Bronchial epithelial cell (primary cell): ENCODE measurements around the gene UCHL3. TPM values are rescaled to one million over a fixed set of nuclear protein-coding genes. Genes with fewer than 3 reads are reported as not detected.
"Not testable (repeated sequence)": the region's sequence is repeated elsewhere in the genome, so short reads cannot be mapped to it uniquely, and the experiment has no call there.

Experiments
- DNase-seq: peaks from one replicate; pipeline ENCODE4 v3.0.0-alpha.2; 2010; ENCODE audit warnings: low read depth
- FAIRE-seq: peaks from 2 replicates; lab custom pipeline; 2011; peaks lifted over from hg19 to GRCh38; lab: Jason Lieb, UNC
- H3K27me3 ChIP-seq: 2 replicates; pipeline ENCODE4 v1.5.1; 2011; ENCODE audit warnings: low read length; ENCODE audit not compliant: control insufficient read depth, insufficient read depth
- H3K36me3 ChIP-seq: 2 replicates; pipeline ENCODE4 v1.5.1; 2011; ENCODE audit warnings: low read length; ENCODE audit not compliant: control insufficient read depth, insufficient read depth
- H3K4me3 ChIP-seq: 2 replicates; pipeline ENCODE4 v1.5.1; 2011; ENCODE audit warnings: mild to moderate bottlenecking, low read depth, low read length, control low read depth
- CTCF ChIP-seq: IDR thresholded peaks from 2 replicates; pipeline ENCODE4 v1.5.1; 2011; ENCODE audit warnings: mild to moderate bottlenecking, moderate library complexity, low read length, control low read depth, inconsistent platforms; ENCODE audit not compliant: insufficient read depth, severe bottlenecking
- total RNA-seq: library from RNA; depleted of rRNA; stranded (reverse); fragments of >200 nt; gene quantifications from 2 replicates; pipeline ENCODE4 v1.2.1, GENCODE V29; 2014

UCHL3 gene
- total RNA-seq, 1 donor from 2014 or later, result 74.5 TPM

GRCh38 chr13:75541961-75542360 lies 7.6 kb upstream of the UCHL3 start:
- Histone ChIP-seq H3K4me3 (no peak overlapping the region), H3K36me3 (no peaks in the 10 kb centered on the region), H3K27me3 (no peaks in the 10 kb centered on the region)
- DNase-seq, result no peak
- no peak for TF ChIP-seq CTCF
- FAIRE-seq, result no peak

GRCh38 chr13:75544681-75545330 lies 4.8 kb upstream of the UCHL3 start:
- H3K27me3 ChIP-seq, result no peaks in the 10 kb centered on the region
- no peak for TF ChIP-seq CTCF
- no peak overlapping the region for H3K4me3 ChIP-seq
- H3K36me3 ChIP-seq, result no peaks in the 10 kb centered on the region
- peak; percentile 85 for DNase-seq
- peak; percentile 18 for FAIRE-seq

GRCh38 chr13:75545386-75545785 lies 4.2 kb upstream of the UCHL3 start:
- H3K27me3 ChIP-seq, H3K36me3 ChIP-seq, H3K4me3 ChIP-seq, FAIRE-seq, DNase-seq: not testable (repeated sequence)

GRCh38 chr13:75547917-75548316 lies 1.7 kb upstream of the UCHL3 start:
- Histone ChIP-seq H3K27me3 (no peaks in the 10 kb centered on the region), H3K4me3 (no peak overlapping the region), H3K36me3 (no peaks in the 10 kb centered on the region)
- TF ChIP-seq CTCF, result no peak
- DNase-seq (no peak), FAIRE-seq (no peak)

- Histone ChIP-seq H3K4me3 (peak overlapping the region; percentile 100), H3K27me3 (no peaks in the 10 kb centered on the region), H3K36me3 (peaks cover 4% of the 10 kb centered on the region)
- DNase-seq, result peak; percentile 94
- TF ChIP-seq CTCF, result no peak
- no peak for FAIRE-seq
Measured at GRCh38 chr13:75550159-75550567, 572 bp downstream of the UCHL3 start.

- Histone ChIP-seq H3K4me3 (no peak overlapping the region), H3K36me3 (peaks cover 4% of the 10 kb centered on the region), H3K27me3 (no peaks in the 10 kb centered on the region)
- FAIRE-seq, result no peak
- DNase-seq, result no peak
- no peak for TF ChIP-seq CTCF
Measured at GRCh38 chr13:75554464-75554863, 4.9 kb downstream of the UCHL3 start.
